GM23248 (cell line): ENCODE measurements around the gene ATXN7L1. TPM values are rescaled to one million over a fixed set of nuclear protein-coding genes. Genes with fewer than 3 reads are reported as not detected.
A peak's percentile ranks its signal among the peaks of the same experiment; 100 is the strongest.

ENCODE experiments used
- DNase-seq: peaks from one replicate; pipeline ENCODE4 v3.0.0-alpha.2; 2015
- H2AFZ ChIP-seq: fragments of 200-600 bp; sonication (generic); 2 replicates; pipeline ENCODE4 v1.6.1; 2016; ENCODE audit warnings: antibody characterized with exemption
- H3F3A ChIP-seq: fragments of 200-600 bp; sonication (generic); 2 replicates; pipeline ENCODE4 v1.6.1; 2016; ENCODE audit warnings: mild to moderate bottlenecking, antibody characterized with exemption, mixed run types; ENCODE audit not compliant: insufficient read depth
- H3K27ac ChIP-seq: fragments of 200-600 bp; sonication (generic); 2 replicates; pipeline ENCODE4 v1.5.1; 2016; ENCODE audit warnings: mild to moderate bottlenecking
- H3K27me3 ChIP-seq: fragments of 200-600 bp; sonication (generic); replicated peaks from 2 replicates; pipeline ENCODE4 v1.6.1; 2016; ENCODE audit warnings: mild to moderate bottlenecking; ENCODE audit not compliant: insufficient read depth
- H3K36me3 ChIP-seq: fragments of 200-600 bp; sonication (generic); 2 replicates; pipeline ENCODE4 v1.6.1; 2016; ENCODE audit warnings: low read depth, mild to moderate bottlenecking
- H3K4me1 ChIP-seq: fragments of 200-600 bp; sonication (generic); 2 replicates; pipeline ENCODE4 v1.6.1; 2016; ENCODE audit warnings: mild to moderate bottlenecking; ENCODE audit not compliant: insufficient read depth
- H3K4me2 ChIP-seq: fragments of 200-600 bp; sonication (generic); one replicate; pipeline ENCODE4 v1.6.1; 2016; ENCODE audit warnings: mild to moderate bottlenecking; ENCODE audit not compliant: unreplicated experiment
- H3K4me3 ChIP-seq: fragments of 200-600 bp; sonication (generic); 2 replicates; pipeline ENCODE4 v1.5.1; 2016; ENCODE audit warnings: mild to moderate bottlenecking
- H3K79me2 ChIP-seq: fragments of 200-600 bp; sonication (generic); 2 replicates; pipeline ENCODE4 v1.6.1; 2016; ENCODE audit warnings: mild to moderate bottlenecking; ENCODE audit not compliant: insufficient read depth
- H3K9ac ChIP-seq: fragments of 200-600 bp; sonication (generic); 2 replicates; pipeline ENCODE4 v1.6.1; 2016; ENCODE audit warnings: mild to moderate bottlenecking
- H3K9me2 ChIP-seq: fragments of 200-600 bp; sonication (generic); 2 replicates; pipeline ENCODE4 v1.6.1; 2016; ENCODE audit warnings: mixed run types, mild to moderate bottlenecking, moderate library complexity; ENCODE audit not compliant: insufficient read depth
- H3K9me3 ChIP-seq: fragments of 200-600 bp; sonication (generic); one replicate; pipeline ENCODE4 v1.6.1; 2017; ENCODE audit warnings: low read depth
- H4K20me1 ChIP-seq: fragments of 200-600 bp; sonication (generic); 2 replicates; pipeline ENCODE4 v1.6.0; 2016; ENCODE audit not compliant: insufficient read depth
- EZH2 ChIP-seq: fragments of 200-600 bp; sonication (generic); IDR thresholded peaks from 2 replicates; pipeline ENCODE4 v1.6.1; 2018; ENCODE audit warnings: antibody characterized with exemption, mild to moderate bottlenecking; ENCODE audit not compliant: insufficient read depth, poor library complexity, severe bottlenecking
- EZH2phosphoT487 ChIP-seq: fragments of 200-600 bp; sonication (generic); IDR thresholded peaks from 2 replicates; pipeline ENCODE4 v1.6.1; 2018; ENCODE audit warnings: antibody characterized with exemption, moderate library complexity, mild to moderate bottlenecking, low read depth; ENCODE audit not compliant: insufficient read depth
- WGBS, 2 experiments: methylation state at CpG; one replicate each; pipeline ENCODE4 v1.1.6; 2015 to 2017; ENCODE audit warnings: low lambda C conversion rate in 2 of 2, low coverage in 1 of 2; ENCODE audit errors: missing lambda C conversion rate in 2 of 2; 5-methylcytosine and 5-hydroxymethylcytosine counted together
- in situ Hi-C: fragments of 300-500 bp; cut with MboI; formaldehyde crosslinking; loops from 2 replicates; pipeline ENCODE4 v1.15.0; 2020
- polyA plus RNA-seq: library from polyadenylated mRNA; unstranded; fragments of >200 nt; fragmentation: Nextera tagmentation; extraction: Ambion mirVana; gene quantifications from 2 replicates; pipeline ENCODE4 v1.2.1, GENCODE V29; 2016
- total RNA-seq: library from RNA; depleted of rRNA; stranded (reverse); fragments of >200 nt; shearing (Covaris generic); gene quantifications from 2 replicates; pipeline ENCODE4 v1.2.3, GENCODE V29; 2014

ATXN7L1 gene
- total and polyA plus RNA-seq, 2 experiments from 2014 or later: 3.7 to 4.5 TPM

DNA sequence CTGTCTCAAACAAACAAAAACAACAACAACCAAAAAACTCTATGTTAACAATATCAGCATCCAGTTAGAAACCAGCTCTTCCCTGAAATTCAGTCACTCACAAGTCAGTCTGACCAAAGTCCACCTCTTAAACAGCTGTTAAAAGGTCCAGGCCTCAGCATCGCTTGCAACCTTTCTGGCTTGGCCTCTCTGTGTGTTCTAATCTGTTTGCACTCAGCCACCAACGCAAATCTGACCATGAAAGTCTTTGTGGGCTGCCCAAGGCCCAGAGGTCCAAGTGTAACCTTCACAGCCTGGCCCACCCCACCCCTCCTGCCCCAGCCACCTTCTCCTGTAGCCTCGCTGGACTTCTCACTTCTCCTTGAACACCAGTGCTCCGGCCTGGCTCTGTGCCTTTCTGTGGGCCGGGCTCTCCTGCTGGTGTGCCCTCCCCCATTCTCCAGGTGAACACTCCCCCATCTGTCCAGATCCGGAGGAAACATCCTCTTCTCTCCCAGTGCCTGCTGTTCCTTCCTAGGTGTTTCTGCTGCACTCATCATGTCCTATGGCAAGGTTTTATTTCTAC, 222.9 kb downstream of the ATXN7L1 start:
- H2AFZ ChIP-seq: no peak overlapping the region
- H3K27ac ChIP-seq: no peak overlapping the region
- no peaks in the 10 kb centered on the region for H3K9me3 ChIP-seq
- H3F3A ChIP-seq: peaks cover 12% of the 10 kb centered on the region
- no peak for TF ChIP-seq EZH2
- no peak for TF ChIP-seq EZH2phosphoT487
- no peak overlapping the region for H3K4me2 ChIP-seq
- H3K9ac ChIP-seq: no peak overlapping the region
- in situ Hi-C loops: no loop called here
- H3K79me2 ChIP-seq: no peaks in the 10 kb centered on the region
- no peaks in the 10 kb centered on the region for H4K20me1 ChIP-seq
- no peaks in the 10 kb centered on the region for H3K27me3 ChIP-seq
- 84 to 87% methylated on average over 6 of the region's 6 CpGs for WGBS, 2 experiments
- peaks cover 19% of the 10 kb centered on the region for H3K4me1 ChIP-seq
- DNase-seq: no peak
- H3K4me3 ChIP-seq: no peak overlapping the region
- no peaks in the 10 kb centered on the region for H3K36me3 ChIP-seq
- no peaks in the 10 kb centered on the region for H3K9me2 ChIP-seq

- Histone ChIP-seq H3K4me2 (no peak overlapping the region), H3K4me3 (no peak overlapping the region), H3K4me1 (peaks cover 19% of the 10 kb centered on the region), H3K36me3 (no peaks in the 10 kb centered on the region), H4K20me1 (no peaks in the 10 kb centered on the region), H3K9ac (no peak overlapping the region), H3K27ac (no peak overlapping the region), H2AFZ (no peak overlapping the region), H3F3A (peaks cover 12% of the 10 kb centered on the region), H3K9me3 (no peaks in the 10 kb centered on the region), H3K27me3 (no peaks in the 10 kb centered on the region), H3K9me2 (no peaks in the 10 kb centered on the region), H3K79me2 (no peaks in the 10 kb centered on the region)
- no peak for TF ChIP-seq EZH2phosphoT487
- TF ChIP-seq EZH2: no peak
- peak; percentile 86 for DNase-seq
- WGBS, 2 experiments: 32 to 35% methylated on average over 7 to 8 of the region's 8 CpGs
- in situ Hi-C loops: no loop called here
Measured at GRCh38 chr7:105652359-105652993, 223.9 kb downstream of the ATXN7L1 start.

DNA sequence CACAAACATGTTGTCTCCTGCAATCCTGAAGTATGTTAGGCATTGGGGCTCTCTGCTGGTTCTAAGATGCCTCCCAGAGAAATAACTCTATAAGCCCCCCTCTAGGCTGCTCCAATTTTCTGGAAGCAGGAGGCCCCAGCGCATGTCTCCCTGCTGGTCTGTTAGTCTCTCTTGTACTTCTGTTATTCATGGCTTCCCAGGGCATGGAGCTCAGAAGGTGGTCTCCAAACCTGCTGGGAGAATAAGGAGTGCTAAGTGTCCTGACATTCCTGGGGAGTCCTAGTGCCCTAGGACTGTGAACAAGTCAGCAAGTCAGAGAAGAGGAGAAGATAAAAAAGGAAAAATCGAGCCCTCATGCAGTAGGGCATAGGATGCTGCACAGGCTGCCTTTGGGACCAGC, 224.6 kb downstream of the ATXN7L1 start:
- in situ Hi-C loops: no loop called here
- WGBS, 2 experiments: 94 to 96% methylated on average over 2 of the region's 2 CpGs
- DNase-seq: no peak
- Histone ChIP-seq H4K20me1 (no peaks in the 10 kb centered on the region), H3K27ac (no peak overlapping the region), H3K9me3 (no peaks in the 10 kb centered on the region), H3K9ac (no peak overlapping the region), H3K9me2 (no peaks in the 10 kb centered on the region), H3K4me1 (peaks cover 19% of the 10 kb centered on the region), H3K4me3 (no peak overlapping the region), H3K79me2 (no peaks in the 10 kb centered on the region), H3K36me3 (no peaks in the 10 kb centered on the region), H2AFZ (no peak overlapping the region), H3F3A (peaks cover 12% of the 10 kb centered on the region), H3K27me3 (no peaks in the 10 kb centered on the region), H3K4me2 (no peak overlapping the region)
- no peak for TF ChIP-seq EZH2phosphoT487
- TF ChIP-seq EZH2: no peak

DNA sequence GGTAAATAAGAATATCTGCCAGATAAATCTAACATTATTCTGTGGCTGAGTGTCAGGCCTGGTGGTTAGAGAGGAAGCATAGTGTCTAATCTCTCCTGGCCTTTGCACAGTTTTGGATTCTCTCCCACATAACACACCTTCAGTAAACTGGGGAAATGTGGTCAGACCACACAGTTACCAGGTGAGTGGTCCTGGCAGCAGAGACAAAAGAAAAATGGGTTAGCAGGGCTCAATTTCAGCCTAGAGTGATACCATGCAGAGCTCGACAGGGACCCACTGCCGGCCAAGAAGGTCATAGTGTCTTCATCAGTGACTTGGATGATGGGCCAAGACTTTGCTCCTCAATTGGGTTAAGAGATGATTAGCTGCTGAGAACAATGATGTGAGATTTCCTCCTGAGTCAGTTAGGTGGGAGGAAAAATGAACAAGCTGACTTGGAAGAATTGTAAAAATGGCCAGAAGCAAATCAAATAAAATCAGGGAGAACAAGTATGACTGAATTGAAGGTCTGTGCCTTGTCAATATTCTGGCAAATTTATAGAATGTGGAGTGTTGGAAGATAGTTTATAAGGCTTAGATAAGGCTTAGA, 225.9 kb downstream of the ATXN7L1 start:
- no peaks in the 10 kb centered on the region for H3K36me3 ChIP-seq
- H3K4me2 ChIP-seq: no peak overlapping the region
- H4K20me1 ChIP-seq: no peaks in the 10 kb centered on the region
- no peak overlapping the region for H3K4me3 ChIP-seq
- peaks cover 19% of the 10 kb centered on the region for H3K4me1 ChIP-seq
- H3F3A ChIP-seq: peaks cover 12% of the 10 kb centered on the region
- no peaks in the 10 kb centered on the region for H3K9me2 ChIP-seq
- H3K79me2 ChIP-seq: no peaks in the 10 kb centered on the region
- no peaks in the 10 kb centered on the region for H3K9me3 ChIP-seq
- WGBS, 2 experiments: 96 to 100% methylated on average over 2 of the region's 2 CpGs
- in situ Hi-C loops: no loop called here
- no peak for TF ChIP-seq EZH2
- TF ChIP-seq EZH2phosphoT487: no peak
- no peak overlapping the region for H2AFZ ChIP-seq
- no peaks in the 10 kb centered on the region for H3K27me3 ChIP-seq
- DNase-seq: peak; percentile 3
- H3K27ac ChIP-seq: no peak overlapping the region
- no peak overlapping the region for H3K9ac ChIP-seq
